GM18507 (cell line): Measurements from ENCODE around the gene RETREG1.
"Not testable (repeated sequence)": the region's sequence is repeated elsewhere in the genome, so short reads cannot be mapped to it uniquely, and the experiment has no call there.

Source experiments
- DNase-seq: peaks from one replicate; pipeline ENCODE4 v3.0.0; 2011; ENCODE audit warnings: low read depth; ENCODE audit not compliant: insufficient read length; ENCODE audit errors: extremely low spot score
- FAIRE-seq: peaks from 2 replicates; lab custom pipeline; 2011; peaks lifted over from hg19 to GRCh38; lab: Jason Lieb, UNC

RETREG1 gene

GRCh38 chr5:16616536-16617273 is at the start of gene RETREG1:
RETREG1 (minus strand) TSS chr5:16616997; CDS start chr5:16616971, 26 bp downstream.
- no peak for DNase-seq
- no peak for FAIRE-seq

- no peak for FAIRE-seq
- DNase-seq = no peak
Measured at GRCh38 chr5:16666130-16666882, 49.5 kb upstream of the RETREG1 start.

GRCh38 chr5:16665601-16666000 is 48.8 kb upstream of the RETREG1 start:
- DNase-seq (no peak), FAIRE-seq (no peak)

- FAIRE-seq (no peak), DNase-seq (no peak)
Measured at GRCh38 chr5:16664368-16664767, 47.6 kb upstream of the RETREG1 start.

- DNase-seq (no peak), FAIRE-seq (no peak)
Measured at GRCh38 chr5:16663840-16664239, 47.0 kb upstream of the RETREG1 start.

DNA sequence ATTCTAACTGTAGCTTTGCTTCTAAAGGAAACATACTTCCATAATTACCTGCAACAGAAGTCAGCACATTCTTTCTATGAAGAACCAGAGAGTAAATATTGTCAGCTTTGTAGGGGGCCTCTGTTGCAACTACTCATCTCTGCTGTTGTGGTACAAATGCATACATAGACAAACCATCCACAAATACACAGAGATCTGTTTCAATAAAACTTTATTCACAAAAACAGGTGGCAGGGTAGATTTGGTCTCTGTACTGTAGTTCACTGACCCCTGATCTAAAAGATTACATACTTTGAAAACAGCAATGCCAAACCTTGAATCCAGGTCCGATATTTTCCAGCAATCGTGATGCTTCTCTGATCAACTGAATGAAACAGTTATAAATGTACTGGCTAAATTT is 44.9 kb upstream of the RETREG1 start:
- no peak for FAIRE-seq

DNA sequence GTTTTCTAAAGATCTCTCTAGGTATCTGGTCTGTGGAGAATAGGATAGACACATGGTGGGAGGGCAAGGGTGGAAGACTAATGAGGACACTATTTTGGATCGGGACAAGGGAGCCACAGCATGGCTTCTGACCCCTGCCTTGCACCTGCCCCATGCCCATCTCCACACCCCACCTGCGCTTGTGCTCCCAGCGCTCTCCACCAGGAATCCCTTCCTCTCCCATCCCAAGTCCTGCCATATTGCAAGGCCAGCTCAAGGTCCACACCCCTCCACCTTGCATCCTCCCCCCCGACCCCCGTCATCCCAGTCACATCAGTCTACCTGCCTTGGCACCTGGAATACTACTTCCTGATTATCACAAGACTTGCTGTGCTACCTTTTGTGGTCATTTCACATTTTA is 44.2 kb upstream of the RETREG1 start:
- FAIRE-seq (no peak), DNase-seq (no peak)

More for the DNA sequence above, 44.9 kb upstream of the RETREG1 start:
- no peak for DNase-seq

DNA sequence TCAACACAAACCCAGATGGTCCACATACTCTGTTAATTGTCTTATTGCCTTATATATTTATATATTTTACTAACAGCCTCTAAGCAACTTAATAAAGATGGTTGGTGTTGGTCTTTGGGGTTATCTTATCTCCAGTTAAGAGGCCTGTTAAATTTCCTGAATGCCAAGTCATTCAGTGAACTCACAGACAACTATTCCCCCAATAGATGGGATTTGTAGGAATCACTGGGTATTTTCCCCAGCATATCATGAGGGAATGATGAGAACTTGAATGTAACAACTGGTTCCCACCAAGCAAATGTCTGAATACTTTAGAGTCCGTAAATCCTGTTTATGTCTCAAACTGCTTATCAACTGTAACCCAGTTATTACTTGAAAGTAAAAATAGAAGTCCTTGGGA is 42.7 kb upstream of the RETREG1 start:
- no peak for DNase-seq
- no peak for FAIRE-seq

DNA sequence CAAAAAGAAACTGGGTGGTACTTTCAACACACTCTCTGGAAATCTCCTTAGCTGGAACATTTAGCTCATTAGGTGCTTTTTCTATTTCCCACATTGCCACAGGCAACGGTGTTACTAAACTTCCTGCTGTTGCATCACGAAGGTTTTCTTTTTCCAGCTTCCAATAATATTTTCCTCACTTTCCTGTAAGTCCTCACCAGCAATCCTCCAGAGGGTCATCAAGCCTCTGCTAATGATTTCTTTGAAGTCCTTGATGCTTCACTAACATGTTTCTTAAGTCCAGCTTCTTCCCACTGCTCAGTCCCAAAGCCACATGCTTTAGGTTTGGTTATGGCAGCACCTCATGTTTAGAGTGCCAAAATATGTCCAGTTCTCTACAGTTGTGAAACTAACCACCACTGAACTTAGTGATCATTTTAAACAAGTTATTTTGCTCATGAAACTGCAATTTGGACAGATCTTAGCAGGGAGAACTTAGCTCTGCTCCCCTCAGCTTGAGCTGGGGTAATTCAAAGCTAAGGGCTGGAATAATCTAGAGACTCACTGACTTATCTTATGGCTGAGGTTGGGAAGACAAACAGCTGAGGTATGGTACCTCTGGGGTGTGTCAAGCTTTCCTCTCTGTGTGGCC is 39.9 kb upstream of the RETREG1 start:
- no peak for FAIRE-seq
- DNase-seq = no peak

GRCh38 chr5:16654647-16655334 is 38.0 kb upstream of the RETREG1 start:
- DNase-seq (no peak), FAIRE-seq (no peak)

DNA sequence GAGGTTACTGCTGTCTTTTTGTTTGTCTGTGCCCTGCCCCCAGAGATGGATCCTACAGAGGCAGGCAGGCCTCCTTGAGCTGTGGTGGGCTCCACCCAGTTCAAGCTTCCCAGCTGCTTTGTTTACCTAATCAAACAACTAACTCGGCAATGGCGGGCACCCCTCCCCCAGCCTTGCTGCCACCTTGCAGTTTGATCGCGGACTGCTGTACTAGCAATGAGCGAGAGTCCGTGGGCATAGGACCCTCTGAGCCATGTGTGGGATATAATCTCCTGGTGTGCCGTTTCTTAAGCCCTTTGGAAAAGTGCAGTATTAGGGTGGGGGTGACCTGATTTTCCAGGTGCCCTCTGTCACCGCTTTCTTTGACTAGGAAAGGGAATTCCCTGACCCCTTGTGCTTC is 31.9 kb upstream of the RETREG1 start:
- not testable (repeated sequence) for FAIRE-seq, DNase-seq

DNA sequence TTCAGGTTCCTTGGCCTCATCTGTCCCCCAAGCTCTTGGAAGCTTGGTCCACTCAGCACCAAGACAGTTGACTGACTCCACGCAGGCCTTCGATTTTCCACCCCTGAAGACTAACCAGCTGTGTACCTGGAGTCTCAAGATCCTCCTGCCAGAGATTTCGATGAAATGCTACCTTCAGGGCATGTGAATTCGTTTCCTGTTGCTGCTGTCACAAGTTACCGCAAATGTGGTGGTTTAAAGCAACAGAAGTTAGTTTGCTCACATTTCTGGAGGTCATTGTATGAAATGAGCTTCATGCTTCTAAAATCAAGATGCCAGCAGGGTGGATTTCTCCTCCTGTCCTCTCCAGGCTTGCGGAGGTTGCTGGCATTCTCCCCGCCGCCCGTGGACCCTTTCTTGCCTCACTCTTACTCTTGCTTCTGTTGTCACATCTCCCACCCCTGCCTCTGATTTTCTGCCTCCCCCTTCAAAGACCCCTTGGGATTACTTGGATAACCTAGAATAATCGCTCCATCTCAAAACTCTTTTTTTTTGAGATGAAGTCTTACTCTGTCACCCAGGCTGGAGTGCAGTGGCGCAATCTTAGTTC is 27.6 kb upstream of the RETREG1 start:
- FAIRE-seq (no peak), DNase-seq (no peak)

- no peak for FAIRE-seq
- no peak for DNase-seq
Measured at GRCh38 chr5:16642867-16643266, 26.1 kb upstream of the RETREG1 start.

DNA sequence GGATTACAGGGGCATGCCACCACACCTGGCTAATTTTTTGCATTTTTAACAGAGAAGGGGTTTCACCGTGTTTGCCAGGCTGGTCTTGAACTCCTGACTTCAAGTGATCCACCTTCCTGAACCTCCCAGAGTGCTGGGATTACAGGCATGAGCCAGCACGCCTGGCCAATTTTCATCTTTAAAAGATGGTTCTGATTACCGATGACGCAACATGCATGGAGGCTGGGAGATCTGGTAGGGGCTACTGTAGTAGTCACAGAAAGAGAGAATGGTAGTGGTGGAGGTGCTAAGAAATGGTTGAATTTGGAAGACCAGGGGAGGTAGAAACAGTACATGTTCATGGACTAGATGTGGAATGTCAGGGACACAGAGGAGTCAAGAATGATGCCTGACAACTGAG is 22.4 kb upstream of the RETREG1 start:
- no peak for FAIRE-seq

GRCh38 chr5:16628376-16628775 is 11.6 kb upstream of the RETREG1 start:
- no peak for DNase-seq
- no peak for FAIRE-seq

More for the DNA sequence above, 22.4 kb upstream of the RETREG1 start:
- DNase-seq = no peak

DNA sequence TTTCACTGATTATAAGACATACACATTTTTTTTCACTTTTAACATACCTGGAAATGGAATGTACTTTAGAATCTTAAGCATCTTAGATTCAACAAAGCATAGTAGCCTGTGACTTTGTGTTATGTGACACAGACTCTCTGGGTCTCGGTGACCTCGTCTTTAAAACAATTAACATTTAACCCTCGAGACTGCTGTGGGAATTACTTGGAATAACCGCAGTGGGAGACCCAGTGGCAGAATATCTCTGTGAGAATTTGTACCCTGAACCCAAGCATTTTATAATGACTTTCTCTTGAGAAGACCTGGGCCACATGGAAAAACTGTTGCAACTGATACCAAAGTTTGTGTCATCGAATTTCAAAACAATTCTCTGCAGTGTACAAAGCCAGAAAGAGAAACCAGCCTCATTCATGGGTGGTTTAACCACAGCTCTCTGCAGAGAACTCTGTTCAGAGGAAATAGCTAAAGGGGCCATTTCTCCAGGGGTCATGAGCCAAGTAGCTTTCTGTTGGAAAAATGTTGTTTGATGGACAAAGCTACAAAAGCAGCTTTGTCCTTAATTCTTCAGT is 10.0 kb upstream of the RETREG1 start:
- FAIRE-seq = no peak
- no peak for DNase-seq

DNA sequence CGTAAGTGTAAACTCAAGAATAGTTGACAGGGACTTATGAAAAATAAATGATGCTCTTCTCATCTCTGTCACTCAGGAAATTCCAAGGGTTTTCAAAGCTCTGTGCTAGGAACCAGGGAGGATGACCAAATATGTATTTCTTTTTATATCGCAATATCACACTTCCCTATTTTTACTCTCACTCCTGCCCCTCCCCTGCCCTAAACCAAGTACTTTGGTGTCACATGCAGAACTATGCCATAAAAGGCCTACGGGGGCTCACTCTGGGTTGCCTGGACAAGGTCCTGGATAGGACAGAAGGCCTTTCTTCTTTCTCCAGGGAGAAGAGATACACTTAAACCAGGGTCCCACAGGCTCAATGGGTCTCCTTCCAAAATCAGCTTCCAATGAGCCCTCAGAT is 8.3 kb upstream of the RETREG1 start:
- DNase-seq (no peak), FAIRE-seq (no peak)

GRCh38 chr5:16619136-16619535 is 2.3 kb upstream of the RETREG1 start:
- no peak for FAIRE-seq
- DNase-seq = no peak

- FAIRE-seq (no peak), DNase-seq (no peak)
Measured at GRCh38 chr5:16618138-16618897, 1.5 kb upstream of the RETREG1 start.
